HCT116 (cell line): ENCODE measurements around the gene BCAS4.

Source experiments
- CTCF ChIP-seq, 3 experiments: fragments of 200-600 bp in 1 of 3; sonication (generic) in 1 of 3; IDR thresholded peaks in 2 of 3; conservative IDR thresholded peaks in 1 of 3; 2 replicates each; pipeline ENCODE4 v1.5.1; 2012 to 2017; ENCODE audit warnings: low read depth in 2 of 3, low read length in 2 of 3, antibody characterized with exemption in 1 of 3, borderline replicate concordance in 1 of 3, control low read depth in 1 of 3, mild to moderate bottlenecking in 1 of 3, mixed read lengths in 1 of 3, mixed run types in 1 of 3, moderate library complexity in 1 of 3; ENCODE audit not compliant: insufficient read depth in 1 of 3
- ELF1 ChIP-seq: IDR thresholded peaks from 2 replicates; pipeline ENCODE4 v1.6.1; 2012; ENCODE audit warnings: low read depth, borderline replicate concordance
- EZH2 ChIP-seq: fragments of 200-600 bp; sonication (generic); IDR thresholded peaks from 2 replicates; pipeline ENCODE4 v1.6.1; 2017; ENCODE audit warnings: antibody characterized with exemption, mixed run types
- EZH2phosphoT487 ChIP-seq: fragments of 200-600 bp; IDR thresholded peaks from 2 replicates; pipeline ENCODE4 v1.6.1; 2018; ENCODE audit warnings: antibody characterized with exemption, borderline replicate concordance
- JUND ChIP-seq: IDR thresholded peaks from 2 replicates; pipeline ENCODE4 v1.6.1; 2012
- POLR2A ChIP-seq: IDR thresholded peaks from 2 replicates; pipeline ENCODE4 v1.7.0; 2011; ENCODE audit warnings: borderline replicate concordance; ENCODE audit not compliant: insufficient read depth, insufficient read length; ENCODE audit errors: extremely low read depth
- POLR2AphosphoS5 ChIP-seq: IDR thresholded peaks from 2 replicates; pipeline ENCODE4 v1.6.1; 2011; ENCODE audit warnings: mild to moderate bottlenecking, low read depth, low read length, moderate library complexity
- RAD21 ChIP-seq: IDR thresholded peaks from 2 replicates; pipeline ENCODE4 v1.6.1; 2012; ENCODE audit warnings: low read depth, mild to moderate bottlenecking
- REST ChIP-seq: IDR thresholded peaks from 2 replicates; pipeline ENCODE4 v1.6.1; 2012; ENCODE audit warnings: low read depth
- SP1 ChIP-seq: IDR thresholded peaks from 2 replicates; pipeline ENCODE4 v1.6.1; 2012; ENCODE audit warnings: low read depth
- SRF ChIP-seq: IDR thresholded peaks from 2 replicates; pipeline ENCODE4 v1.6.1; 2012; ENCODE audit warnings: low read depth
- TCF7L2 ChIP-seq: IDR thresholded peaks from 2 replicates; pipeline ENCODE4 v1.7.0; 2011; ENCODE audit warnings: borderline replicate concordance, inconsistent platforms; ENCODE audit not compliant: insufficient read depth, insufficient read length; ENCODE audit errors: extremely low read depth
- ZFX ChIP-seq: fragments of 450-650 bp; IDR thresholded peaks from 2 replicates; pipeline ENCODE4 v1.6.1; 2017

- no peak for TF ChIP-seq CTCF (IDR thresholded peaks at IDR 0.05 in 2 of 3, conservative IDR thresholded peaks at IDR 0.05 in 1 of 3; ENCODE audit: borderline replicate concordance in 1 of 3, insufficient read depth in 1 of 3, low read depth in 2 of 3, low read length in 2 of 3)
- TF ChIP-seq POLR2A = no peak
- no peak for TF ChIP-seq RAD21
- no peak for TF ChIP-seq SRF
- no peak for TF ChIP-seq ELF1
- no peak for TF ChIP-seq POLR2AphosphoS5
- no peak for TF ChIP-seq SP1
- TF ChIP-seq REST = no peak
- no peak for TF ChIP-seq EZH2phosphoT487
- no peak for TF ChIP-seq EZH2
- no peak for TF ChIP-seq JUND
- no peak for TF ChIP-seq TCF7L2
- no peak for TF ChIP-seq ZFX
Observed at GRCh38 chr20:50895111-50895830, 100.4 kb downstream of the BCAS4 start.
